GM12878 (cell line): Measurements from ENCODE around the gene GABARAPL2. TPM values are rescaled to one million over a fixed set of nuclear protein-coding genes. Genes with fewer than 3 reads are reported as not detected.

Source experiments
- ATAC-seq: fragments of 200-7000 bp; cut with Tn5 transposase; 3 replicates; pipeline ENCODE4 v1.9.1; 2020; ENCODE audit warnings: mild to moderate bottlenecking, moderate library complexity
- BruUV-seq: library from RNA; stranded (reverse); fragments of 400-500 nt; replicated peaks from 2 replicates; lab custom pipeline; 2021; lab: Mats Ljungman, UMichigan
- CTCF ChIA-PET: fragments of 300-600 bp; sonication (Branson Sonifier 250); formaldehyde crosslinking; extraction: SDS; loops from one replicate; lab custom pipeline; 2021; ENCODE audit warnings: inconsistent platforms; lab: Yijun Ruan, JAX
- POLR2A ChIA-PET: fragments of 350-600 bp; formaldehyde crosslinking; extraction: SDS; loops from one replicate; lab custom pipeline; 2021; ENCODE audit warnings: inconsistent platforms; lab: Charles Lee
- RAD21 ChIA-PET: fragments of 300-600 bp; sonication (Branson Sonifier 250); formaldehyde crosslinking; loops from one replicate; lab custom pipeline; 2023; ENCODE audit warnings: antibody characterized with exemption; ENCODE audit not compliant: unreplicated experiment; lab: Charles Lee
- SMC1A ChIA-PET: fragments of 300-600 bp; sonication (Branson Sonifier 250); formaldehyde crosslinking; loops from one replicate; lab custom pipeline; 2023; ENCODE audit not compliant: unreplicated experiment, uncharacterized antibody; lab: Charles Lee
- DNase-seq: peaks from one replicate; pipeline ENCODE4 v3.0.0-alpha.2; 2011; ENCODE audit warnings: low read depth, low spot score
- FAIRE-seq: peaks from 3 replicates; lab custom pipeline; 2011; peaks lifted over from hg19 to GRCh38; lab: Jason Lieb, UNC
- H2AFZ ChIP-seq: 2 replicates; pipeline ENCODE4 v1.6.0; 2011; ENCODE audit warnings: low read depth, low read length, control low read depth; ENCODE audit not compliant: control insufficient read depth
- H3K27ac ChIP-seq: 2 replicates; pipeline ENCODE4 v1.5.1; 2011; ENCODE audit warnings: control low read depth; ENCODE audit not compliant: control insufficient read depth, insufficient read depth
- H3K27me3 ChIP-seq, 2 experiments: replicated peaks in 1 of 2; 2 replicates each; pipeline versions ENCODE4 v1.6.0 to v1.6.1; 2011; ENCODE audit warnings: low read length in 1 of 2; ENCODE audit not compliant: control insufficient read depth in 2 of 2, insufficient read depth in 2 of 2
- H3K36me3 ChIP-seq, 2 experiments: 2 replicates each; pipeline ENCODE4 v1.5.1; 2011; ENCODE audit warnings: low read length in 1 of 2; ENCODE audit not compliant: control insufficient read depth in 2 of 2, insufficient read depth in 2 of 2
- H3K4me1 ChIP-seq: 2 replicates; pipeline ENCODE4 v1.6.1; 2011; ENCODE audit warnings: mild to moderate bottlenecking, low read length, moderate library complexity, mixed read lengths; ENCODE audit not compliant: control insufficient read depth, insufficient read depth
- H3K4me2 ChIP-seq: 2 replicates; pipeline ENCODE4 v1.6.0; 2011; ENCODE audit warnings: control low read depth; ENCODE audit not compliant: control insufficient read depth, insufficient read depth
- H3K4me3 ChIP-seq: fragments of 200-600 bp; sonication (generic); 2 replicates; pipeline ENCODE4 v1.5.1; 2016
- H3K79me2 ChIP-seq: 2 replicates; pipeline ENCODE4 v1.6.0; 2011; ENCODE audit warnings: low read length; ENCODE audit not compliant: control insufficient read depth, insufficient read depth
- H3K9ac ChIP-seq: 2 replicates; pipeline ENCODE4 v1.8.0; 2011; ENCODE audit warnings: low read length, control low read depth, mixed read lengths; ENCODE audit not compliant: control insufficient read depth, insufficient read depth
- H3K9me3 ChIP-seq: replicated peaks from 3 replicates; pipeline ENCODE4 v1.5.1; 2011; ENCODE audit warnings: mild to moderate bottlenecking, low read length; ENCODE audit not compliant: control insufficient read depth, insufficient read depth
- H4K20me1 ChIP-seq: 2 replicates; pipeline ENCODE4 v1.6.0; 2011; ENCODE audit not compliant: control insufficient read depth, insufficient read depth
- ATF7 ChIP-seq: fragments of 450-650 bp; IDR thresholded peaks from 2 replicates; pipeline ENCODE4 v1.6.1; 2016; ENCODE audit warnings: low read depth, mild to moderate bottlenecking
- BACH1 ChIP-seq: fragments of 450-650 bp; IDR thresholded peaks from 2 replicates; pipeline ENCODE4 v1.6.1; 2017; ENCODE audit warnings: mild to moderate bottlenecking, borderline replicate concordance
- CHD4 ChIP-seq: fragments of 200-600 bp; sonication (generic); IDR thresholded peaks from 2 replicates; pipeline ENCODE4 v1.6.1; 2016; ENCODE audit warnings: mild to moderate bottlenecking
- CREB1 ChIP-seq: IDR thresholded peaks from 2 replicates; pipeline ENCODE4 v1.6.1; 2012; ENCODE audit warnings: low read depth, mild to moderate bottlenecking, inconsistent platforms
- CREM ChIP-seq: IDR thresholded peaks from 2 replicates; pipeline ENCODE4 v1.6.1; 2014; ENCODE audit warnings: antibody characterized with exemption, low read depth
- E4F1 ChIP-seq: fragments of 450-650 bp; IDR thresholded peaks from 2 replicates; pipeline ENCODE4 v1.6.1; 2018; ENCODE audit warnings: borderline replicate concordance, mild to moderate bottlenecking; ENCODE audit not compliant: partially characterized antibody
- EZH2 ChIP-seq: IDR thresholded peaks from 2 replicates; pipeline ENCODE4 v1.6.1; 2012; ENCODE audit warnings: low read depth, mild to moderate bottlenecking, control low read depth, inconsistent platforms, low read length, borderline replicate concordance; ENCODE audit not compliant: control insufficient read depth
- FOXM1 ChIP-seq: IDR thresholded peaks from 2 replicates; pipeline ENCODE4 v1.6.1; 2012; ENCODE audit warnings: low read depth, mild to moderate bottlenecking, inconsistent platforms, low read length, moderate library complexity
- IRF3 ChIP-seq: fragments of 450-650 bp; IDR thresholded peaks from 2 replicates; pipeline ENCODE4 v1.6.1; 2014; ENCODE audit warnings: mild to moderate bottlenecking
- IRF5 ChIP-seq: fragments of 450-650 bp; IDR thresholded peaks from 2 replicates; pipeline ENCODE4 v1.6.1; 2017; ENCODE audit warnings: borderline replicate concordance
- MXI1 ChIP-seq: fragments of 150-350 bp; IDR thresholded peaks from 2 replicates; pipeline ENCODE4 v1.6.1; 2011; ENCODE audit warnings: low read depth, mild to moderate bottlenecking, inconsistent platforms, low read length, improper control_type of control experiment
- RAD51 ChIP-seq: fragments of 450-650 bp; IDR thresholded peaks from 2 replicates; pipeline ENCODE4 v1.6.1; 2016; ENCODE audit warnings: moderate library complexity, mild to moderate bottlenecking, inconsistent platforms
- RELA ChIP-seq: fragments of 450-650 bp; IDR thresholded peaks from 2 replicates; pipeline ENCODE4 v1.8.0; 2014; ENCODE audit warnings: borderline replicate concordance; ENCODE audit not compliant: partially characterized antibody
- SIN3A ChIP-seq: IDR thresholded peaks from 2 replicates; pipeline ENCODE4 v1.6.1; 2012; ENCODE audit warnings: low read depth, low read length, improper control_type of control experiment
- SRF ChIP-seq, 2 experiments: IDR thresholded peaks; 2 replicates each; pipeline ENCODE4 v1.6.1; 2011; ENCODE audit warnings: low read depth in 2 of 2, low read length in 2 of 2, mild to moderate bottlenecking in 1 of 2, moderate library complexity in 1 of 2
- TCF3 ChIP-seq: IDR thresholded peaks from 2 replicates; pipeline ENCODE4 v1.6.1; 2012; ENCODE audit warnings: low read depth, mild to moderate bottlenecking, low read length, borderline replicate concordance; ENCODE audit not compliant: insufficient read depth
- WRNIP1 ChIP-seq: IDR thresholded peaks from 2 replicates; pipeline ENCODE4 v1.6.1; 2011; ENCODE audit warnings: low read depth, low read length, improper control_type of control experiment, borderline replicate concordance
- WGBS: methylation state at CpG from one replicate; pipeline ENCODE4 v1.1.6; 2016; ENCODE audit warnings: low lambda C conversion rate; ENCODE audit not compliant: insufficient replicate concordance, insufficient coverage; ENCODE audit errors: missing lambda C conversion rate; 5-methylcytosine and 5-hydroxymethylcytosine counted together
- in situ Hi-C: fragments of 300-500 bp; cut with MboI; formaldehyde crosslinking; loops from 9 replicates; pipeline ENCODE4 v1.14.3; 2018; ENCODE audit warnings: mixed read lengths
- intact Hi-C: fragments of 100-400 bp; cut with micrococcal nuclease; formaldehyde crosslinking; loops from one replicate; pipeline ENCODE4 v1.14.2; 2022; ENCODE audit not compliant: unreplicated experiment
- polyA plus RNA-seq, 11 experiments: library from polyadenylated mRNA; depleted of rRNA in 4 of 11; unstranded in 6 of 11; stranded (reverse) in 5 of 11; fragments of >200 nt; fragmentation: Nextera tagmentation in 4 of 11; fragmentation: Illumina TruSeq in 1 of 11; extraction: Ambion mirVana in 4 of 11; extraction: Trizol in 1 of 11; gene quantifications; 1 replicate in 1 of 11; 2 replicates in 10 of 11; pipeline versions ENCODE4 v1.2.1 to v1.2.3, GENCODE V29; 2011 to 2016; ENCODE audit warnings: inconsistent platforms in 2 of 11, missing spikeins in 2 of 11, low read depth in 1 of 11
- total RNA-seq, 4 experiments: library from RNA; depleted of rRNA in 3 of 4; stranded (reverse); fragments of >200 nt in 3 of 4; fragmentation: Illumina TruSeq in 1 of 4; extraction: Trizol in 1 of 4; gene quantifications; 2 replicates each; pipeline versions ENCODE4 v1.2.1 to v1.2.3, GENCODE V29; 2013 to 2021

The GABARAPL2 gene
- total and polyA plus RNA-seq, 10 of the 15 experiments (the other 5 are each of a cell fraction or from before 2014, with no cell fraction given) = 61.9 to 359 (median 128) TPM

- peak; percentile 48; the same call in 1 of the 2 replicates for TF ChIP-seq FOXM1
- peak; percentile 61; the same call in 1 of the 2 replicates for TF ChIP-seq CREB1
- TF ChIP-seq, all 136 proteins: peak for 9
Observed at GRCh38 chr16:75576384-75576811, 10.2 kb downstream of the GABARAPL2 start (continued).

GRCh38 chr16:75578212-75578611 lies 12.0 kb downstream of the GABARAPL2 start:
- Histone ChIP-seq H3K4me2 (no peak overlapping the region), H3K27ac (no peak overlapping the region), H4K20me1 (no peaks in the 10 kb centered on the region), H3K27me3 (no peaks in the 10 kb centered on the region), H3K9me3 (no peaks in the 10 kb centered on the region), H3K4me3 (no peak overlapping the region), H3K9ac (no peak overlapping the region), H3K79me2 (peaks cover 20% of the 10 kb centered on the region), H3K4me1 (peaks cover 45% of the 10 kb centered on the region), H2AFZ (no peak overlapping the region), H3K36me3 (peaks cover 1 to 15% of the 10 kb centered on the region in 2 experiments)
- no peak for FAIRE-seq
- CTCF ChIA-PET = interaction anchor here (1.3 to 1.8 kb wide), 3 partner anchors 22 to 61 kb away, joined by 3 to 7 read pairs (median 5); partner anchors contain the start of gene TMEM231
- RAD21 ChIA-PET = no interaction called here
- intact Hi-C loops = no loop called here
- 93% methylated on average over 7 of the region's 7 CpGs for WGBS
- ATAC-seq = no peak
- POLR2A ChIA-PET = interaction anchor here (2.8 kb wide), 1 partner anchor 13 kb away, joined by 11 read pairs; the partner anchor contains the start of gene GABARAPL2
- SMC1A ChIA-PET = interaction anchor here (0.8 to 2.8 kb wide), 3 partner anchors 11 to 45 kb away, joined by 3 to 11 read pairs (median 6); partner anchors contain the start of genes ADAT1 and GABARAPL2
- in situ Hi-C loops = no loop called here
- no TSS peak for BruUV-seq
- no peak for DNase-seq
- no peak for TF ChIP-seq TCF3
- no peak for TF ChIP-seq EZH2
- no peak for TF ChIP-seq IRF3
- TF ChIP-seq WRNIP1 = no peak
- no peak for TF ChIP-seq SIN3A
- no peak for TF ChIP-seq E4F1
- no peak for TF ChIP-seq RELA
- TF ChIP-seq SRF (IDR thresholded peaks at IDR 0.05; ENCODE audit: low read depth in 2 of 2, low read length in 2 of 2) = no peak
- no peak for TF ChIP-seq IRF5
- TF ChIP-seq CHD4 = no peak
- TF ChIP-seq BACH1 = no peak
- TF ChIP-seq ATF7 = no peak
- no peak for TF ChIP-seq RAD51
- TF ChIP-seq MXI1 = no peak
- no peak for TF ChIP-seq CREM
